KMS-11 (cell line): ENCODE results near the gene DST.
A peak's percentile ranks its signal among the peaks of the same experiment; 100 is the strongest.

Experiments
- H2AFZ ChIP-seq: fragments of 200-600 bp; sonication (generic); 2 replicates; pipeline ENCODE4 v1.6.1; 2016; ENCODE audit warnings: antibody characterized with exemption, mixed run types, low read depth
- H3K27ac ChIP-seq: fragments of 200-600 bp; sonication (generic); 2 replicates; pipeline ENCODE4 v1.6.1; 2016; ENCODE audit warnings: mild to moderate bottlenecking, mixed run types
- H3K27me3 ChIP-seq: fragments of 200-600 bp; sonication (generic); 2 replicates; pipeline ENCODE4 v1.6.1; 2017; ENCODE audit warnings: mild to moderate bottlenecking, low read depth, mixed run types, moderate library complexity; ENCODE audit not compliant: insufficient read depth
- H3K36me3 ChIP-seq: fragments of 200-600 bp; sonication (generic); 2 replicates; pipeline ENCODE4 v1.6.1; 2017; ENCODE audit warnings: mild to moderate bottlenecking, mixed run types; ENCODE audit not compliant: insufficient read depth
- H3K4me1 ChIP-seq: fragments of 200-600 bp; sonication (generic); 2 replicates; pipeline ENCODE4 v1.6.1; 2016; ENCODE audit warnings: mild to moderate bottlenecking, low read depth, mixed run types; ENCODE audit not compliant: poor library complexity, severe bottlenecking
- H3K4me2 ChIP-seq: fragments of 200-600 bp; sonication (generic); 2 replicates; pipeline ENCODE4 v1.7.0; 2016; ENCODE audit warnings: mild to moderate bottlenecking, mixed run types
- H3K4me3 ChIP-seq: fragments of 200-600 bp; sonication (generic); IDR thresholded peaks from 2 replicates; pipeline ENCODE4 v1.6.1; 2017; ENCODE audit warnings: low read depth, low read length, mixed read lengths; ENCODE audit not compliant: insufficient read depth
- H3K79me2 ChIP-seq: fragments of 200-600 bp; sonication (generic); 2 replicates; pipeline ENCODE4 v1.6.1; 2016; ENCODE audit warnings: low read depth, mixed run types; ENCODE audit not compliant: insufficient read depth
- H3K9ac ChIP-seq: fragments of 200-600 bp; sonication (generic); 2 replicates; pipeline ENCODE4 v1.6.1; 2016; ENCODE audit warnings: mild to moderate bottlenecking, mixed run types
- H4K20me1 ChIP-seq: fragments of 200-600 bp; sonication (generic); 2 replicates; pipeline ENCODE4 v1.6.1; 2016; ENCODE audit warnings: mild to moderate bottlenecking, mixed run types; ENCODE audit not compliant: insufficient read depth
- TF ChIP-seq, protein P1 (sequence below): fragments of 200-600 bp; sonication (generic); conservative IDR thresholded peaks from 2 replicates; pipeline ENCODE4 v1.6.1; 2017; ENCODE audit warnings: low read depth, mild to moderate bottlenecking, antibody characterized with exemption, low read length, moderate library complexity, mixed read lengths

DST gene

DNA sequence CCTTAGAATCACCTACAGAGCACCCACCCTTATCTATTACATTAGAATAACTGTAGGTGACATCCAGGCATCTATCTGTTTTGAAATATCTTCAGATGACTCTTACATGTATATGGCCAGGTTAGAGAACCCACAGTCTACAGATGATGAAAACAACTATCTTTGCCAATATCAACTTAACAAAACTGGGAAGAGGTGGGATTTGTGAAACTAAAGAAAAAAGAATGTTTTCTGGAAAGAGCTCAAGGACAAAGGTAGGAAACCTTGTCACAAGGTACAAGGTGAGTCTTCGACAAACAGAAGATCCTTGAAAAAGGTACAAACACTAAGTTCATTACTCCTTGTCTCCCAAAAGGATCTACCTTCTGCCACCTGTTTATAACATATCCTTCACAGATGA, 47.0 kb upstream of the DST start:
- Histone ChIP-seq H3K27ac (peak overlapping the region; percentile 54; the same call in 1 of the 2 replicates), H3K27me3 (no peaks in the 10 kb centered on the region), H2AFZ (no peak overlapping the region), H3K4me2 (peak overlapping the region; percentile 57), H3K4me3 (no peak overlapping the region), H3K79me2 (peaks cover 27% of the 10 kb centered on the region; the same call in 1 of the 2 replicates), H3K9ac (no peak overlapping the region), H4K20me1 (no peaks in the 10 kb centered on the region), H3K4me1 (peaks cover 62% of the 10 kb centered on the region), H3K36me3 (no peaks in the 10 kb centered on the region)
- TF ChIP-seq, protein P1, sequence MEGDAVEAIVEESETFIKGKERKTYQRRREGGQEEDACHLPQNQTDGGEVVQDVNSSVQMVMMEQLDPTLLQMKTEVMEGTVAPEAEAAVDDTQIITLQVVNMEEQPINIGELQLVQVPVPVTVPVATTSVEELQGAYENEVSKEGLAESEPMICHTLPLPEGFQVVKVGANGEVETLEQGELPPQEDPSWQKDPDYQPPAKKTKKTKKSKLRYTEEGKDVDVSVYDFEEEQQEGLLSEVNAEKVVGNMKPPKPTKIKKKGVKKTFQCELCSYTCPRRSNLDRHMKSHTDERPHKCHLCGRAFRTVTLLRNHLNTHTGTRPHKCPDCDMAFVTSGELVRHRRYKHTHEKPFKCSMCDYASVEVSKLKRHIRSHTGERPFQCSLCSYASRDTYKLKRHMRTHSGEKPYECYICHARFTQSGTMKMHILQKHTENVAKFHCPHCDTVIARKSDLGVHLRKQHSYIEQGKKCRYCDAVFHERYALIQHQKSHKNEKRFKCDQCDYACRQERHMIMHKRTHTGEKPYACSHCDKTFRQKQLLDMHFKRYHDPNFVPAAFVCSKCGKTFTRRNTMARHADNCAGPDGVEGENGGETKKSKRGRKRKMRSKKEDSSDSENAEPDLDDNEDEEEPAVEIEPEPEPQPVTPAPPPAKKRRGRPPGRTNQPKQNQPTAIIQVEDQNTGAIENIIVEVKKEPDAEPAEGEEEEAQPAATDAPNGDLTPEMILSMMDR, result no peak

DNA sequence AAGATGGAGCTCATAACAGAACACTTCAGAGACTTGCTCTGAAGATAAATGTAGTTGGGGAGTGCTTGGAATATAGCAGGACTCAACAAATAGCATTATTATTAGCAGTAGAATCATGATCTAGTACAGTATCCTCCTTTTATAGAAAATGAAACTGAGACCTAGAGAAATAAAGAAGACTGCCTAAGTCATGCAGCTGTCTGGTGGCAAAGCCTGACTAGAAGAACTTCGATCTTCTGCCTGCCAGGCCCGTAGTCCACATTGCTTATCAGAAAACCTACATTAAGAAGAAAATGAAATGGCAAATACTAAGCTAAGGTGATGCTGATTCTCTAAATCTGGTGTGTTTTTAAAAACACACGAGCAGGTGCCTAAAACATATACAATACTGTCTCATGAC, 46.4 kb upstream of the DST start:
- Histone ChIP-seq H3K27me3 (no peaks in the 10 kb centered on the region), H3K4me1 (peaks cover 59% of the 10 kb centered on the region), H3K79me2 (peaks cover 31% of the 10 kb centered on the region; the same call in 1 of the 2 replicates), H3K4me3 (no peak overlapping the region), H2AFZ (no peak overlapping the region), H3K9ac (no peak overlapping the region), H4K20me1 (peaks cover 4% of the 10 kb centered on the region; the same call in 1 of the 2 replicates), H3K36me3 (no peaks in the 10 kb centered on the region), H3K27ac (peak overlapping the region; percentile 54; the same call in 1 of the 2 replicates), H3K4me2 (peak overlapping the region; percentile 57)
- TF ChIP-seq, protein P1, result no peak

DNA sequence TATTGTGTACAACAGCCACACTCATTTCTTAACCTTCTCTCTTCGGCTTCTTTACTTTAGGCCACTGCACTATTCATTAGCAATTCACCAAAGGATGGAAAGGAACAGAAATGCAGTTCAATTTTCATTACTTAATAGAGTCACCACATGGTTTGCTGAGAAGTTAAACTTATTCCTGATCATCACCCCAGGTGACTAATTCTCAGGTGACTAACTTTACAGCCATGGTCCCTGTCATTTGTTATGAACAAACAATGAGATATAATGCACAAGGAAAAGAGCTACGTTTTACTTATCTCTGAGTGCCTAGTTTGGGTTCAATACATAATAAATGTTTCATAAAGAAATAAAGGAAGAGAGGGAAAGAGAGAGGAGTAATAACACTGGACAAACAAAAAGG, 45.8 kb upstream of the DST start:
- Histone ChIP-seq H2AFZ (no peak overlapping the region), H3K79me2 (peaks cover 36% of the 10 kb centered on the region), H3K27me3 (no peaks in the 10 kb centered on the region), H4K20me1 (peaks cover 9% of the 10 kb centered on the region), H3K9ac (no peak overlapping the region), H3K36me3 (no peaks in the 10 kb centered on the region), H3K4me1 (peaks cover 55% of the 10 kb centered on the region), H3K4me3 (no peak overlapping the region), H3K27ac (peak overlapping the region; percentile 54; the same call in 1 of the 2 replicates), H3K4me2 (peak overlapping the region; percentile 57)
- TF ChIP-seq, protein P1, result no peak

DNA sequence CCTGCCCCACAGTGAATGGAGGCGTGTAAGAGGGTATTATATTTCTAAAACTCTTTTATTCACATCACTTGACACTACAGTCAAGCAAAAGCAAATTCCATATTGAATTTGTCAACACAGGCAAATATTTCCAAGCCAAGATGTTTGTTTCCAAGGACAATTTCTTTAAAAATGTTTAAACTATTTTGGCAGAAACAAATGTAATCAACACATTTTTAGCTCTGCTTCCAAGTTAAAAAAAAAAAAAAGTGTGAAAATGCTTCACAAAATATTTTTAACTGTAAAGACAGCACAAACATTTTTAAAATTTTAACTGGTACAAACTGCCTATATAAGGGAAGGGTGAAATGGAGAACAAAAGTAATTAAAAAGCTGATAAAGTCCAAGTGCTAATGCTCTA, 44.9 kb upstream of the DST start:
- Histone ChIP-seq H3K4me2 (no peak overlapping the region), H3K36me3 (no peaks in the 10 kb centered on the region), H3K4me3 (no peak overlapping the region), H3K4me1 (peaks cover 46% of the 10 kb centered on the region), H3K79me2 (peaks cover 44% of the 10 kb centered on the region), H3K9ac (no peak overlapping the region), H3K27ac (no peak overlapping the region), H4K20me1 (peaks cover 13% of the 10 kb centered on the region), H2AFZ (no peak overlapping the region), H3K27me3 (no peaks in the 10 kb centered on the region)
- TF ChIP-seq, protein P1, result no peak
